Measurements from ENCODE around the gene PSPH.

DNA sequence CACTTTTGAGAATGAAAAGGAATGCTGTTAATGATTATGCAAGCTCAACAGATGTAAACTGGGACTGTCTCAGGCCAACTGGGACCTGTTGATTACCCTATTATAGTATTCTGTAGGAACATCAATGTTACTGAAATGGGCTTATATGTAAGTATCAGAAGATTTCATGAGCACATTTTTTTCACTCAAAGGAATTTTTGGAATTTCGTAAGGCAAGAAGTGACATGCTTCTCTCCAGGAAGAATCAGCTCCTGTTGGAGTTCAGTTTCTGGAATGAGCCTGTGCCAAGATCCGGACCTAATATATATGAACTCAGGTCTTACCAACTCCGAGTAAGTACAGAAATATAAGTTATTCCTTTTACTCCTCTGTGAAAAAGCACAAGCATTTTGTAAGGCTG is 67.7 kb downstream of the PSPH start:
- TF ChIP-seq, protein P1, sequence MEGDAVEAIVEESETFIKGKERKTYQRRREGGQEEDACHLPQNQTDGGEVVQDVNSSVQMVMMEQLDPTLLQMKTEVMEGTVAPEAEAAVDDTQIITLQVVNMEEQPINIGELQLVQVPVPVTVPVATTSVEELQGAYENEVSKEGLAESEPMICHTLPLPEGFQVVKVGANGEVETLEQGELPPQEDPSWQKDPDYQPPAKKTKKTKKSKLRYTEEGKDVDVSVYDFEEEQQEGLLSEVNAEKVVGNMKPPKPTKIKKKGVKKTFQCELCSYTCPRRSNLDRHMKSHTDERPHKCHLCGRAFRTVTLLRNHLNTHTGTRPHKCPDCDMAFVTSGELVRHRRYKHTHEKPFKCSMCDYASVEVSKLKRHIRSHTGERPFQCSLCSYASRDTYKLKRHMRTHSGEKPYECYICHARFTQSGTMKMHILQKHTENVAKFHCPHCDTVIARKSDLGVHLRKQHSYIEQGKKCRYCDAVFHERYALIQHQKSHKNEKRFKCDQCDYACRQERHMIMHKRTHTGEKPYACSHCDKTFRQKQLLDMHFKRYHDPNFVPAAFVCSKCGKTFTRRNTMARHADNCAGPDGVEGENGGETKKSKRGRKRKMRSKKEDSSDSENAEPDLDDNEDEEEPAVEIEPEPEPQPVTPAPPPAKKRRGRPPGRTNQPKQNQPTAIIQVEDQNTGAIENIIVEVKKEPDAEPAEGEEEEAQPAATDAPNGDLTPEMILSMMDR (IDR thresholded peaks at IDR 0.05): no peak
- no peak for TF ChIP-seq EZH2 (IDR thresholded peaks at IDR 0.05; ENCODE audit: borderline replicate concordance, insufficient read depth, low read depth, low read length, poor library complexity, severe bottlenecking)
